K562 (cell line): ENCODE measurements around the gene SNPH.

Source experiments
- ATF3 ChIP-seq, 2 experiments: fragments of 450-650 bp in 1 of 2; sonication (generic) in 1 of 2; formaldehyde crosslinking in 1 of 2; IDR thresholded peaks in 1 of 2; conservative IDR thresholded peaks in 1 of 2; 2 replicates each; pipeline versions ENCODE4 v1.6.1 to v1.8.1; 2016 to 2023; ENCODE audit warnings: mild to moderate bottlenecking in 2 of 2, moderate library complexity in 2 of 2, inconsistent platforms in 1 of 2, missing genetic modification reagents in 1 of 2
- BDP1 ChIP-seq: IDR thresholded peaks from 3 replicates; pipeline ENCODE4 v1.6.1; 2011; ENCODE audit not compliant: insufficient read length, insufficient read depth
- CTCF ChIP-seq, 3 experiments: IDR thresholded peaks in 2 of 3; conservative IDR thresholded peaks in 1 of 3; 2 replicates each; pipeline ENCODE4 v1.5.1; 2011 to 2012; ENCODE audit warnings: low read length in 3 of 3, mild to moderate bottlenecking in 3 of 3, control low read depth in 2 of 3, improper control_type of control experiment in 1 of 3, inconsistent platforms in 1 of 3, low read depth in 1 of 3, mixed read lengths in 1 of 3, moderate library complexity in 1 of 3; ENCODE audit not compliant: insufficient read depth in 2 of 3
- E2F4 ChIP-seq: sonication (generic); formaldehyde crosslinking; IDR thresholded peaks from 2 replicates; pipeline ENCODE4 v1.8.0; 2022; ENCODE audit warnings: mild to moderate bottlenecking, low read depth, missing genetic modification reagents
- EP300 ChIP-seq: IDR thresholded peaks from 2 replicates; pipeline ENCODE4 v1.6.1; 2012; ENCODE audit warnings: low read length, improper control_type of control experiment
- MYC ChIP-seq, 2 experiments: fragments of 250-450 bp in 1 of 2; sonication (Bioruptor Pico) in 1 of 2; IDR thresholded peaks; 2 replicates each; pipeline versions ENCODE4 v1.5.1 to v1.6.1; 2012 to 2021; ENCODE audit warnings: low read depth in 2 of 2, borderline replicate concordance in 1 of 2, improper control_type of control experiment in 1 of 2, low read length in 1 of 2, mild to moderate bottlenecking in 1 of 2, moderate library complexity in 1 of 2
- NONO ChIP-seq, 2 experiments: fragments of 200-400 bp in 1 of 2; fragments of 450-650 bp in 1 of 2; formaldehyde crosslinking in 1 of 2; IDR thresholded peaks; 2 replicates each; pipeline ENCODE4 v1.6.1; 2017; ENCODE audit warnings: low read depth in 2 of 2, mild to moderate bottlenecking in 2 of 2, moderate library complexity in 2 of 2, low read length in 1 of 2
- SRF ChIP-seq, 2 experiments: fragments of 250-450, 450-650 bp in 1 of 2; sonication (Bioruptor Pico) in 1 of 2; sonication (generic) in 1 of 2; formaldehyde crosslinking; IDR thresholded peaks; 2 replicates each; pipeline versions ENCODE4 v1.5.0 to v1.5.1; 2020 to 2022; ENCODE audit warnings: mild to moderate bottlenecking in 1 of 2, missing genetic modification reagents in 1 of 2
- STAT6 ChIP-seq: sonication (generic); formaldehyde crosslinking; IDR thresholded peaks from 2 replicates; pipeline ENCODE4 v1.8.1; 2023; ENCODE audit warnings: mild to moderate bottlenecking, missing genetic modification reagents
- TFE3 ChIP-seq: fragments of 450-650 bp; formaldehyde crosslinking; IDR thresholded peaks from 2 replicates; pipeline ENCODE4 v1.4.0; 2020; ENCODE audit warnings: mild to moderate bottlenecking, mixed read lengths
- TSHZ1 ChIP-seq: fragments of 250-450 bp; sonication (Bioruptor Pico); IDR thresholded peaks from 2 replicates; pipeline ENCODE4 v1.4.0; 2020; ENCODE audit warnings: mild to moderate bottlenecking, moderate library complexity
- YY1 ChIP-seq, 3 experiments: IDR thresholded peaks; 2 replicates each; pipeline ENCODE4 v1.6.1; 2011; ENCODE audit warnings: low read length in 2 of 3, mild to moderate bottlenecking in 2 of 3, moderate library complexity in 2 of 3, borderline replicate concordance in 1 of 3, control low read depth in 1 of 3, low read depth in 1 of 3; ENCODE audit not compliant: insufficient read depth in 3 of 3, insufficient replicate concordance in 2 of 3, control insufficient read depth in 1 of 3, insufficient read length in 1 of 3; ENCODE audit errors: extremely low read depth in 1 of 3
- ZNF644 ChIP-seq: fragments of 200-800 bp; sonication (Bioruptor generic); IDR thresholded peaks from 2 replicates; pipeline ENCODE4 v1.6.1; 2016; ENCODE audit warnings: low read depth, missing genetic modification characterization, missing compliant biosample characterization

- TF ChIP-seq CTCF (IDR thresholded peaks at IDR 0.05 in 2 of 3, conservative IDR thresholded peaks at IDR 0.05 in 1 of 3; ENCODE audit: insufficient read depth in 2 of 3, low read depth in 1 of 3, low read length in 3 of 3) (no peak), ATF3 (IDR thresholded peaks at IDR 0.05) (no peak), ATF3 (CRISPR knock-in tag; conservative IDR thresholded peaks at IDR 0.05) (no peak), STAT6 (CRISPR knock-in tag) (no peak), YY1 (IDR thresholded peaks at IDR 0.05; ENCODE audit: borderline replicate concordance in 1 of 3, control insufficient read depth in 1 of 3, extremely low read depth in 1 of 3, insufficient read depth in 3 of 3, insufficient read length in 1 of 3, insufficient replicate concordance in 2 of 3, low read depth in 1 of 3, low read length in 2 of 3) (no peak), ZNF644 (tag) (no peak), NONO (IDR thresholded peaks at IDR 0.05; ENCODE audit: low read depth in 2 of 2, low read length in 1 of 2) (no peak), SRF (CRISPR knock-in tag; IDR thresholded peaks at IDR 0.05) (no peak), TSHZ1 (CRISPR knock-in tag) (no peak), EP300 (no peak), E2F4 (CRISPR knock-in tag) (no peak), BDP1 (no peak), MYC (IDR thresholded peaks at IDR 0.05; ENCODE audit: low read depth, low read length) (no peak), MYC (CRISPR knock-in tag; IDR thresholded peaks at IDR 0.05; ENCODE audit: borderline replicate concordance, low read depth) (no peak), TFE3 (CRISPR knock-in tag) (no peak)
Observed at GRCh38 chr20:1293641-1294379, 27.7 kb downstream of the SNPH start.
